NK-92 treated with Interleukin-12 subunit alpha and Interleukin-12 subunit beta, amount 100 ng/mL, for 24 hours (cell line): ENCODE results near the gene NBPF1.
"Not testable (repeated sequence)": the region's sequence is repeated elsewhere in the genome, so short reads cannot be mapped to it uniquely, and the experiment has no call there.

Experiments used
- DNase-seq: peaks from one replicate; lab custom pipeline; 2025; lab: John Stamatoyannopoulos, UW

The NBPF1 gene

DNA sequence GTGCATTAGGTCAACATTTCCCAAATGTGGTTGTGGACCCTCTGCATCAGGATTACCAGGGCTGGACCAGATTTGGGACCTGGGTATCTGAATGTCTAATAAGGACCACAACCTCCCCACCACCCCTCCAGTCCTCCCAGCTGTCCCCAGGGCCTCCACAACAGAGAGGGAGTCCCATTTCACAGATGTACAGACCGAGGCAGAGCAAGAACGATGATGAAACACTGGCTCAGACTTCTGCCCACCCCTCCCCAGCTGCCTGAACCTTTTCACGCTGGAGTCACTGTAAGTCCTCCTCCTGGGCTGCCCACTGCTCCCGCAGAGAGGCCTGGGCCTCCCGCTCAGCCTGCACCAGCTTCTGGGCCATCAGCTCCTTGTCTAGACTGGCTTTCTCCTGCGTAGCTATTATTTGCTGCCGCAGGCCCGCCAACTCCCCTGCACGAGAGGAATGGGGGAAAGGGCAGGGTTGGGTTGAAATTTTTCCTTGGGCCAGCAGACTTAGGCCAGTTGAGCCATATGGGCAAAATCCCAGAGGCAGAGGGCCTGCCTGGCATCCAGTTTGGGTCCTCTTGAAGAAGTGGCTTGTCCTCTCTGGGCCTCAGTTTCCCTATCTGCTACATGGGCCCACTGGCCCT is 8.4 kb upstream of the NBPF1 start:
- not testable (repeated sequence) for DNase-seq

DNA sequence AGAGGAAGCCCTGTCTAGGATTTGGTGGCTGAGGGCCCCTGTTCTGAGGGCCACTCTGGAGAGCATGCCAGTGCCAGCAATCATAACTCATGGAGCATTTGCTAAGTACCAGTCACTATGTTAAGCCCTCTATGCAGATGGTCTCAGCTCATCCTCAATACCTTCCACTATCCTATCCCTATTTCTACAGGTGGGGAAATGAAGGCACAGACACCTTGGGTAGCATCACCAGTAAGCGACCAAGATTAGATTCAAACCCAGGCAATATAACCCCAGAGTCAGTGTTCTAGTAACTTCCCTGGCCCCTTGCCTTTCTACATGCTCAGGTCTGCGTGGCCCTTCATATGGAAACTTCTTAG is 7.9 kb upstream of the NBPF1 start:
- no peak for DNase-seq

DNA sequence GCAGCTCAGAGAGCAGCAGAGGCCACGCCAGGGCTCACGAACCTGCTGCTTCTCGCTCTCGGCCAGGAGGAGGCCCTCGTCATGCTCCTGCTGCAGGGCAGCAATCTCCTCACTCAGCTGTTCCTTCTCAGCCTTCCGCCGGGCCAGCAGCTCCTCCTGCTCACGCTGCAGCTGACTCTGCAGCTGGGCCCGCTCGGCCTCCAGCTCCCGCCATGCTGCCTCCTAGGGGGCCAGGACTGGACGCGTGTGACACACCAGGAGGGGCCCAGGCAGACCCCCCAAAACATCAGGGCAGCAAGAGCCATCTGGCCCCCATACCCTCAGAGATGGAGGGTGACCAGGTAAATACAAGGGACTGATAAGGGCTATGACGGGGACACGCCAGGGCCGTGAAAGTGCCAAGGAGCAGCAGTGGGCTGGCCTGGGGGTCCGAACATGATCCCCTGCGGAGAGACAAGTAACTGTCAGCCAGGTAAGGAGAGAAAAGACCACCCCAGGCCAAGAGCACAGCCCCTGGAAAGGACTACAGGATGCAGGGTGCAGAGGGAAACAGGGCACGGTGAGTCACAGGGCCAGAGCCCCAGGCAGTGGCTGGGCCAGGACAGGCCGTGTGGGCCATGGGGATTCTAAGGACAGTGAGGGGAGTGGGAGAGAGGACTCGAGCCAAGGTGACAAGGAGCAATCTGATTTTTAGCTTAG is 6.6 kb upstream of the NBPF1 start:
- not testable (repeated sequence) for DNase-seq

DNA sequence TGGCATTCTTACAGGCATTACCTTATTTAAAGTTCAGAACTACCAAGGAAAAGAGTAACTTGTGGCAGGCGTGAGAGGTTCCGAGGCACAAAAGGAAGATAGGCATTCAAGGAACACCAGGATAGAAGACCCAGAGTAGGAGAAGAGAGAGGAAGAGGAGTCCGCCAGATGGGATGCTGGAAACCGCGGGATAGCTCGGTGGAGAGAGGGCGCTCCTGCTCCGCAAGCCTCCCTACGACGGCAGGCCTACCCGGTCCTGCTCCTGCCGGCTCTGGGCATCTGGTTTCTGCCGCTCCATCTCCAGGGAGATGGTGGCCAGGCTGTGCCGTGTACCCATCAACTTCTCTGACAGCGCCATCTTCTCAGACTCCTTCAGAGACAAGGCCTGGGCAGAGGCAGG is 5.4 kb upstream of the NBPF1 start:
- DNase-seq: no peak

DNA sequence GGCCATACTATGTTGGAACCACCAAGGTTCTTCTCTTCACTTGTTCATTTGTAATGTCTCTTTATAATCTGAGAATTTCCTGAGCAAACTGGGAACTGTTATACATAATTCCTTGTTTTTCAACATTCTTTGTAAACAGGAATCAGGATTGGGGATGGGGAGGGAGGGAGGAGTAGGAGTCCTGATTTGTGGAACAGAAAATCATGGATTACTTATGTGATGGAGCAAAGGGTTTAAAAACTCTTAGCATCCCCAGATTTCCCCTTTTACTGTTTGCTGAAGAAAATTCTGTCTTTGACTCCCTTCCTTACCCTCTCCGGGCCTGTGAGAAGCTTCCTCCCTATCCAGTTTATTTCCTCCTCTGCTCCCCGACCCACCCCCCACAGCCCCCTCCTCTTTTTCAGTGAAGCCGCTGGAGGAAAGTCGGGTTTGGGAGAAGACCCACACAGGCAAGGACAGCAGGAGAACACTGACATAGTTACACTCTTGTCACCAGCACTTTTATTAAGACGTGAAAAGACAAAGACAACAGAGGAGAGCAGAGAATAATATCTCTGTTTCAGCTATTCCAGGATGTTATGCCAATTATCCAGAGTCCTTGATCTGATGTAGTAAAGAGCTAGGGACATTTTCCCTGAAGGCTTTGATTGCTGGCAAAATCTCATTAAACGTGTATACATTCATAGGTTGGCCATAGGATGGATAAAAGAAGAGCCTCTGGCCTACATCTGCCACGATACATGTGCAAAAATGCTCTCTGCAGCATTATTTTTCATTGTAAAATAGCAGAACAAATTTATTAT is 4.6 kb upstream of the NBPF1 start:
- no peak for DNase-seq

DNA sequence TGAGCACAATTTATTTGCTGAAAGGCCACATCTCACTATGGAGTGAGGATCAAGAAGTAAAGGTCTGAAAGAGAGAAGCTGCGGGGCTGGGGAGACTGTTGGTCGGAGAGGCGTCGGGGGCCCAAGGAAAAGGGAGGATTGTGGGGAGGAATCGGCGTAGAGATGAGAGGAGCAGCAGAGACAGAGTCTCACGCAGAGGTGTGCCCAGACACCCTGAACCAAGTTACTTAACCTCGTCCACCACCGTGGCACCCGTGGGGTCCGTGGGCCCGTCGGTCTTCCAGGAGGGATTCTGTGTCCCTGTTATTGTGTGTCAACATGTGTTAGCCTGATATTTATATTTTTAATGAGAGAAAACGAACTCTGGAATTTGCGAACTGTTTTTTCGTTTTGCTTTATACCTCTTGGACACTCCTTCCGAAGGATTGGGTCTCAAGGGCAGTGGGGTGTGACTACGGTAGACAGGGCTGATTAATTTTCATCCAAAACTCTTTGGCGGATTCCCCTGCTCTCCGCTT is 3.8 kb upstream of the NBPF1 start:
- no peak for DNase-seq

DNA sequence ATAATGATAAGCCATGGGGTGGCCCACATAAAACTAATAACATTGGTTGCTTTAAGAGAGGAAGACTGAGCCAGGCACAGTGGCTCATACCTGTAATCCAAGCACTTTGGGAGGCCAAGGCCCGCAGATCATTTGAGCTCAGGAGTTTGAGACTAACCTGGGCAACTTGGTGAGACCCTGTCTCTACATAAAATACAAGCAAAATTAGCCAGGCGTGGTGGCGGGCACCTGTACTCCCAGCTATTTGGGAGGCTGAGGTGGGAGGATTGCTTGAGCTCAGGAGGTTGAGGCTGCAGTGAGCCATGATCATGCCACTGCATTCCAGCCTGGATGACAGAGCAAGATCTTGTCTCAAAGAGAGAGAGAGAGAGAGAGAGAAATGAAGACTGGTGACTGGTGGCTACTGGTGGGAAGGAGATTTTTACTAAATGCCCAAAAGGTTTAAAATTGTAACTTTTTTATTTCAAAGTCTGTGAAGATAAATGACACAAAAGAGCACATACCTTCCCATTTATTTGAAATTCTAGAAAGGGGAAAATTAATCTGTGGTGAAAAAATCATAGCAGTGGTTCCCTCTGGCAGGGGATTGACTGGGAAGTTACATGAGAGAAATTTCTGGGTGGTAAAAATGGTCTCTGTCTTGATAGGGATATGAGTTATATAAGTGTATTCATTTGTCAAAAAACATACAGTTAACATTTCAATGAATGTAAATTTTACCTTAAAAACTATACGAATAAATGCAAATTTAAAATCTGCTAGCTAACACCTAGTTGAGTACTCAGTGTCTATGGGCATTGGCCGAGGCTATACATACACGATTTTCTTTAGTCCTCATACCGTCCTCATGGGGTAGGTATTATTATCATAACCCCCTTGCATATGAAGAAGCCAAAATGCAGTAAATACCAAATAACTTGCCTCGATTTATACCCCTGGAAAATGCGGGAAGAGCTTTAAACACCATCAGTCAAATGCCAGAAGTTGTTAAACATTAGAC is 2.2 kb upstream of the NBPF1 start:
- no peak for DNase-seq

DNA sequence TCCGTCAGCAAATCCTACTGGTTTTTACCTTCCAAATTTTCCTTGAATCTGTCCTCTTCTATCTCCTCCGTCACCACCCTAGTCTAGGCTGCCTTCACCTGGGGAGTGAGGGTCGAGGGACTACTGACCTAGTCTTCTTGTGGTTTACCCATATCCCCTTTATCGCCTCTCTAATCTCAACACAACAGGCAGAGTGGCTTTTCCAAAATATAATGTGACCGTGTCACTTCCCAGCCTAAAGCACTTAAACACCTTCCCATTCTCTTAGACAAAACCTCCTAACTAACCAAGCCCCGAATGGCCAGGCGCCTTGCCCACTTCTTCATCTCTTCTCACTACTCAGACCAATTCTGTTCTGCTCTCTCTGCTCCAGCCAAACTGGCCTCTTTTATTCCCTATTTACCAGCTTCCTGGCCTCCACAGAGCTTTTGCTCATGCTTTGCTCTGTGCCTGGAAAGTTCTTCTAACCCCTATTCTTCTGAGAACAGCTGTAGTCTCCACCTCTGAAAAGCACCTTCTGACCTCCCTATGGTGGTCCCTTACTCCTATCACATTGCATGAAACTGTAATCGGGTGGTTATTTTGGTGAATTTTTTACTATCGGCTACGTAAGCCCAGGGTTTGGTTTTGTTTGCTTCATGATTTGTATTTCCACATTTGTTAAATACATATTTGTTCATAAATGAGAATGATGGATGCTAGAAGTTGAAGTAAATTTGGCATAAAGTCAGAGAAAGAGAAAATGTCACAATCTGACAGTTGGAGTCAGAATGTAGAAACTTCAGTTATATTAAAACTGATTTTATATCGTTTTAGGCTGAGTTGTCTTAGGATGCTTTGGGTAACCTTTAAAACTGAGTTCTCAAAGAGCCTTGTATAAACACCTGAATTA is 1.2 kb upstream of the NBPF1 start:
- no peak for DNase-seq

DNA sequence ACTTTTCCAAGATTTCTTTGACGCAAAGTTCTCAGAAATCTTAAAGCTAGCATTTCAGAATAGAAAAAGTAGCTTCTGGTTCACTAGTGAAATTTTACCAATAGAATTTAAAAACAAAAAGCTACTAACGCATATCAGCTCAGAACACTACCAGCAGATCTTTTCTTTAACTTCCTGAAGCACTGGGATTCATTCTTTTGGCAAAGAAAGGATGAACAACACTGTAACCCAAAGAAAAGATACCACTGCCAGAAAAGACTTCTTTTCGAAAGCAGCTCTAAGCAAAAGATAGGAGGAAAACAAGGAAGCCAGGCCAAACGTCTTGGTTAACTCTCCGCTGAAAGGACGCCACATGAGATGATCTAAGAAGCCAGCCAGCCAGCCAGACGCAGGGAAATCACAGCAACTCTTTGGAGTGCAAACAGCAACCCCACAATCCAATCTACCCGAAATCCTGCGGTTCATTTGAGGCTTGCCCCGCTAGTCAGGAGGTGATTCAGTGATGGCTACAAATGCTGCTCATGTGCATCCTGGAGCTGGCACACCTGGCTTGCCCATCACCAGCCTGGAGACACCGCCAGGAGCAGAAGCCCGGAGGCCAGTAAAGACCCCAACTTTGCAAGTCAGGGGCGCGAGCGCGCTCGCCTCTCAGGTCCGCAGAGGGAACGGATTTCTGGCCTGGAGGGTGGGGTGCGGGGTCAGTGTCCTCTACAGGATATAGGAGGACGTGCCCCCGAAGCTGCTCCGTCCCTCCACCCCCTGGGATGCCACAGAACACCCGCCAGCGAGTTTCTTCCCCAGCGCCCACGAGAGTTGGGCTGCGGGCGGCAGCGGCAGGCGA is 812 bp downstream of the NBPF1 start:
- no peak for DNase-seq

DNA sequence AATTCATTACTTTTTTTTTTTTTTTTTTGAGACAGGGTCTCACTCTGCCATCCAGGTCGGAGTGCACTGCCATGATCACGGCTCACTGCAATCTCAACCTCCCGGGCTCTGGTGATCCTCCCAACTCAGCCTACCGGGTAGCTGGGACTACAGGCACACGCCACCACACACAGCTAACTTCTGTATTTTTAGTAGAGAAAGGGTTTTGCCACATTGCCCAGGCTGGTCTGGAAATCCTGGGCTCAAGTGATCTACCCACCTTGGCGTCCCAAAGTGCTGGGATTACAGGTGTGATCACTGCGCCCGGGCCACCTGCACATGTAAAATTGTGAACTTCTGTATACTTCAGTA is 1.4 kb downstream of the NBPF1 start:
- not testable (repeated sequence) for DNase-seq

DNA sequence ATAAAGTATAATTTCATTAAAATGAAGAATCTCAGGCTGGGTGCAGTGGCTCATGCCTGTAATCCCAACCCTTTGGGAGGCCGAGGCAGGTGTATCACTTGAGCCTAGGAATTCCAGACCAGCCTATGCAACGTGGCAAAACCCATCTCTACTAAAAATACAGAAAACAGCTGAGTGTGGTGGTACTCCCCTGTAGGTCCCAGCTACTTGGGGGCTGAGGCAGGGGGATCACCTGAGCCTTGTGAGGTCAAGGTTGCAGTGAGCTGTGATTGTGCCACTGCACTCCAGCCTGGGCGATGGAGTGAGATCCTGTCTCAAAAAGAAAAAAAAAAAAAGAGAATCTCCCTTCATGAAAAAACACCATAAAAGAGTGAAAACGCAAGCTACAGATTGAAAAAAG is 2.2 kb downstream of the NBPF1 start:
- not testable (repeated sequence) for DNase-seq

DNA sequence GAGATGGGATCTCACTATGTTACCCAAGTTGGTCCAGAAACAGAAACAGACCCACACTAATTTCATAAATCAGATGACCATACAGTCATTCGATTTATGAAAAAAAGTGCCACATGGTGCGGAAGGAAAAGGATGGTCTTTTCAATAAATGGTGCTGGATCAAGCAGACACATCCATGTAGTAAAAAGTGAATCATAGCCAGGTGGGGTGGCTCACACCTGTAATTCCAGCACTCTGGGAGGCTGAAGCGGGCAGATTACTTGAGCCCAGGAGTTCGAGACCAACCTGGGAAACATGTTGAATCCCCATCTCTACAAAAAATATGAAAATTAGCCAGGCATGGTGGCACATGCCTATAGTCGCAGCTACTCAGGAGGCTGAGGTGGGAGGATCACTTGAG is 2.8 kb downstream of the NBPF1 start:
- DNase-seq: not testable (repeated sequence)

DNA sequence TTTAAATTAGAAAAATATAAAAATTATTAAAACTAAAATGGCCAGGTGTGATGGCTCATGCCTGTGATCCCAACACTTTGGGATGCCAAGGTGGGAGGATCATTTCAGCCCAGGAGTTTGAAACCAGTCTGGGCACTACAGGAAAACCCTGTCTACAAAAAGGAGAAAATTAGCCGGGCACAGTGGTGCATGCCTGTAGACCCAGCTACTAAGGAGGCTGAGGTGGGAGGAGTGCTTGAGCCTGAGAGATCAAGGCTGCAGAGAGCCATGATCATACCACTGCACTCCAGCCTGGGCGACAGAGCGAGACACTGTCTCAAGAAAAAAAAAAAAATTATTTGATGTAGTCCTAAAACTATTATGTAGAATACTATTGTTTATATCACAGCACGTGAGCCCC is 3.6 kb downstream of the NBPF1 start:
- not testable (repeated sequence) for DNase-seq

DNA sequence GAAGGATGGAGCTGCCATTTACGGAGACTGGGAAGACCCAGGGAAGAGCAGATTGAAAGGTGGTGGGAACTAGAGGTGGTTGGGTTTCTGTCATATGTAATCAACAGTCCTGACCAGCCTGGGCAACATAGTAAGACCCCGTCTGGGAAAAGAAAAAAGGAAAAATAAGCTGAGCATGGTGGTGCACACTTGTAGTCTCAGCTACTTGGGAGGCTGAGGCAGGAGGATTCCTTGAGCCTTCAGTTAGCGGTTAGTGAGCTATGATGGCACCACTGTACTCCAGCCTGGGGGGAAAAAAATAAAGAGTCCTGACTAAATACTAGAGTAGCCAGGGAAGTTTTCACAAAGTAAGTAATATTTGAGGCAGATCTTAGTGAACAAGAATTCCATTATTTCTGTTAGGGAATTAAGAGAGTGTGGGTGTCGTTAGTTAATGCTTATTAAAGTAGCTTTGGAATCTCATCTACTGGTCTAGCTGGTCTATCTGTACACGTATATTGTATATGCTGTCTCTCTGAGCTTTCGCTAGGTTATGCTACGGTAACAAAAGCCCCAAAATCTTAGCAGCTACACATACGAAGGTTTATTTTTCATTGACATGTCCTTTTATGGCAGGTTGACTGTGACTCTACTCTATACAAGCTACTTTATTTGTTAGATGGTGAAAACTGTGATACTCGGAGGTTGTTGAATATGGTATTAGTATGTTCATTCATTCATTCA is 4.4 kb downstream of the NBPF1 start:
- no peak for DNase-seq

DNA sequence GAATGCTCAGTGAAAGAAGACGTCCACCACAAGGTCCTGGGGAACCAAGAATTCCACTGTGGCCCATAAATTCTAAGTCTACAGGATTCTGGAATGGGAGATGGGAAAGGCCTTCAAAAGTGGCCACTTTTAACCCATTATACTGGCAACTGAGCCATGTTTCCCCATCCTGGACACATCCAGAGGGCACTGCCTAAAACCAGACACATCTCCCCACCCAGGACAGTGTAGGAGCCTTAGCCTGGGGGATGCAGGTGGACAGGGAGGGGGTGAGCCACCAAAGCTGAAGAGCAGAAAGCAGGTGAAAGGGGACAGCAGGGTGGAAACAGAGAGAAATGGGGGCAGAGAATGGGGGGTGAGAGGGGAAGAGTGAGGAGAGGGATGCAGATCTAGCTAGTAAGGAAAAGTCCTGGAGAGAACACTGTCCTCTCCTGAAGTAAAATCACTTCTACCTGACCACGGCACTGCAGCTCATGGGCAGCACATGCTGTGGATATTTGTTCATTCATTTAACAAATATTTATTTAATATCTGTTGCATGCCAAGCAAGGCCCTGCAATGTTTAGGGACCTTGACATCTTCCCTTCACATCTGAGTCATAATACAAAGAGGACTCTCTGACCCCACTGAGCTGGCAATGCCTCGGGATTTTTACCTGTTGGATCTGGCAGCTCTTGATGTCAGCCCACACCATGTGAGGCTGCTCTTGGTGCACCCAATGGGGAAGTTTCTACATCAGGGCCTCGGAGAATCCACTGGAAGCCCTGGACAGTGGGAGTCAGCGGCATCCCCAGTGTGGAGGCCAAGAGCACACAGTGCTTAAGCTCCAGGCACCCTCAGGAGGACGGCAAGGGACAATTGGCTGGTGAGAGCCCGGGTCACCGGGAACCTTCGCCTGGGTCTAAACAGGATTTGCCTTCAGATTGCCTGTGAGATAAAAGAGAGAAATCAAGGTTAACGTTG is 5.2 kb downstream of the NBPF1 start:
- not testable (repeated sequence) for DNase-seq

DNA sequence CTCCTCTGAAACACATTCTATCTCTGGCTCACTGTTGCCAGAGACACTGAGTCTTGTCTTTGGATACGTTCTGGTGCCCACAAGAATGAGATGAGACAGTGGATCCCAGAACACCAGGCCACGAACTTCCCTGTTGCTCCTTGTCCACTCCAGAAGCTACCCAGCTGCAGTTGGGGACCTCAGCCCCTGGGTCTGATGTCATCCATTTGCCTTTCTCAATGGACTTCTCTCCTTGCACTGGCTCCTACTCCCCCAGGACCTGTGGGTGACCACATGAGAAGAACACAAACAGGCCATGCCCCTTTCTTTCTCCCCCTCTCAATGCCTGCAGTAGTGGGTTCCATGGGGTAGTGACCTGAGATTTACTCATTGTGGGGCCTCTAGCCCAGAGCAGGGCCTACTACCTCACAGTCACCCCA is 5.9 kb downstream of the NBPF1 start:
- DNase-seq: no peak

DNA sequence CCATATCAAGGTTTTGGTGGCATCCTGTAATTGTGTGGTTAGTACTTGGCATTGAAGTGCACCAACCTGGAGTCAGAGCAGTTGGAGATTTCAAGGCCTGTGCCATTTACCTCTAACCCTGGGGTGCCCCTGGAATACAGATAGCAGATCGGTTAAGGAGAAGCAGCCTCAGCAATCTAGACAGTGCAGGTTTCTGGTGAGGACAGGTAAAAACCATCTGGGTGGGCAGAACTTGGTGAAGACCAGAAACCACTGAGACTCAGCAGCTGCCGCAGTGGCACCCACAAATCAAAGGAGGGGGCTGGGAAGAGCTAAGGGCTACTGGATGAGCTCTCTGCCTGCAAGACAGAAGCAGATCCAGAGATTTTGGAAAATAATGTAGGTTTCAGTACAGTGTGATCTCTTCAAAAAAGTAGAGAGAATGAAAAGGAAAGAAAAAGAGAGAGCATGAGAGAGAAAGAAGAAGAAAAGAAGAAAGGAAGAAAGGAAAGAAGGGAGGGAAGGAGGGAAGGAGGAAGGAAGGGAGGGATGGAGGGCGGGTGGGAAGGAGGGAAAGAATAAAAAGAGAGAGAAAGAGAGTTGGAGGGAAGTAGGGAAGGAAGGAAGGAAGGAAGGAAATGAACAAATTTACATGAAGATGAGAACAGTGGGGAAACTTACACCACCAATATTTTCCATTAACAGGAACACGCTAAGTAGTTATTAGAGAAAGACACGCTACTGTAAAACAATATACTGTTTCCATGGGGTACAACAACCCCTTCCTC is 6.5 kb downstream of the NBPF1 start:
- DNase-seq: not testable (repeated sequence)
